Measurements from ENCODE around the gene TSC22D1.

The TSC22D1 gene

GRCh38 chr13:44451651-44452050 is 124.5 kb downstream of the TSC22D1 start:
- no peak for ATAC-seq
- DNase-seq: no peak

- DNase-seq: no peak
- no peak for ATAC-seq
Measured at GRCh38 chr13:44451126-44451525, 125.0 kb downstream of the TSC22D1 start.

- ATAC-seq: no peak
- DNase-seq: no peak
Measured at GRCh38 chr13:44449999-44450821, 125.9 kb downstream of the TSC22D1 start.

GRCh38 chr13:44448875-44449274 is 127.3 kb downstream of the TSC22D1 start:
- DNase-seq: no peak
- no peak for ATAC-seq

- ATAC-seq: no peak
Measured at GRCh38 chr13:44448373-44448772, 127.8 kb downstream of the TSC22D1 start.

GRCh38 chr13:44447783-44448321 is 128.3 kb downstream of the TSC22D1 start:
- DNase-seq: no peak
- no peak for ATAC-seq

More at GRCh38 chr13:44448373-44448772, 127.8 kb downstream of the TSC22D1 start:
- DNase-seq: no peak

GRCh38 chr13:44440046-44440608 is 136.0 kb downstream of the TSC22D1 start:
- ATAC-seq (no peak), DNase-seq (no peak)

GRCh38 chr13:44439452-44440024 is 136.6 kb downstream of the TSC22D1 start:
- ATAC-seq: no peak

GRCh38 chr13:44438234-44438579 is 137.9 kb downstream of the TSC22D1 start:
- ATAC-seq: no peak
- no peak for DNase-seq

More at GRCh38 chr13:44439452-44440024, 136.6 kb downstream of the TSC22D1 start:
- DNase-seq: no peak

GRCh38 chr13:44437356-44438233 is 138.5 kb downstream of the TSC22D1 start:
- ATAC-seq: no peak
- no peak for DNase-seq

- ATAC-seq (peak; percentile 45), DNase-seq (peak; percentile 55)
Measured at GRCh38 chr13:44436589-44437337, 139.4 kb downstream of the TSC22D1 start.

- no peak for ATAC-seq
- DNase-seq: no peak
Measured at GRCh38 chr13:44435919-44436510, 140.1 kb downstream of the TSC22D1 start.

GRCh38 chr13:44435142-44435918 is 140.8 kb downstream of the TSC22D1 start:
- ATAC-seq (peak; percentile 88), DNase-seq (peak; percentile 90)

- no peak for DNase-seq
- ATAC-seq: no peak
Measured at GRCh38 chr13:44434766-44435141, 141.4 kb downstream of the TSC22D1 start.

- DNase-seq: no peak
- no peak for ATAC-seq
Measured at GRCh38 chr13:44433863-44434765, 142.0 kb downstream of the TSC22D1 start.

- no peak for DNase-seq
- no peak for ATAC-seq
Measured at GRCh38 chr13:44432650-44433049, 143.5 kb downstream of the TSC22D1 start.

- no peak for ATAC-seq
- no peak for DNase-seq
Measured at GRCh38 chr13:44431150-44431549, 145.0 kb downstream of the TSC22D1 start.

- no peak for DNase-seq
- no peak for ATAC-seq
Measured at GRCh38 chr13:44429311-44429710, 146.8 kb downstream of the TSC22D1 start.

- ATAC-seq: no peak
Measured at GRCh38 chr13:44426461-44426860, 149.7 kb downstream of the TSC22D1 start.

More at GRCh38 chr13:44426461-44426860, 149.7 kb downstream of the TSC22D1 start:
- DNase-seq: no peak

Data from stimulated activated naive CD8-positive, alpha-beta T cell treated with anti-CD3 and anti-CD28 coated beads, Interleukin-15, Interleukin-2, amounts not matched to agents 100 U/mL and 50 U/mL, for 24 hours (primary cell).